ENCODE data around the gene ANGPTL3.

The ANGPTL3 gene

GRCh38 chr1:62590255-62590969, 6.9 kb upstream of the ANGPTL3 start:
- TF ChIP-seq CTCF (IDR thresholded peaks at IDR 0.05): no peak

DNA sequence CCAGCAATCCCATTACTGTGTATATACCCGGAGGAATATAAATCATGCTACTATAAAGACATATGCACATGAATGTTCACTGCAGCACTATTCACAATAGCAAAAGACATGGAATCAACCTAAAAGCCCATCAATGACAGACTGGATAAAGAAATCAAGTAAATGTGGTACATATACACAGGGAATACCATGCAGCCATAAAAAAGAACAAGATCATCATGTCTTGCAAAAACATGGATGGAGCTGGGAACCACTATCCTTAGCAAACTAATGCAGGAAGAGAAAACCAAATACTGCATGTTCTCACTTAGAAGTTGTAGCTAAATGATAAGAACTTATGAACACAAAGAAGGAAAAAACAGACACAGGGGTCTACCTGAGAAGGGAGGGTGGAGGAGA, 6.4 kb upstream of the ANGPTL3 start:
- TF ChIP-seq CTCF (IDR thresholded peaks at IDR 0.05): no peak

- TF ChIP-seq CTCF (IDR thresholded peaks at IDR 0.05): no peak
Observed at GRCh38 chr1:62593825-62594394, 3.4 kb upstream of the ANGPTL3 start.

DNA sequence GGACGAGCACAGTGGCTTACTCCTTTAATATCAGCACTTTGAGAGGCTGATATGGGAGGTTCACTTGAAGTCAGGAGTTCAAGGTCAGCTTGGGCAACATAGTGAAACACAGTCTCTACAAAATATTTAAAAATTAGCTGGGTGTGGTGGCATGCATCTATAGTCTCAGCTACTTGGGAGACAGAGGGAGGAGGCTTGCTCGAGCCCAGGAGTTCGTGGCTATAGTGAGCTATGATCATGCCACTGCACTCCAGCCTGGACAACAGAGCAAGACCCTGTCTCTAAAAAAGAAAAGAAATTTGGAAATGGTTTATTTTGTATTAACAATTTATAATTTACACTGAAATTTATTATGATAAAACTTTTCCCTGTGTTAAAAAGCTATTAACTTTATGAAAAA, 1.7 kb upstream of the ANGPTL3 start:
- TF ChIP-seq CTCF (IDR thresholded peaks at IDR 0.05): no peak

DNA sequence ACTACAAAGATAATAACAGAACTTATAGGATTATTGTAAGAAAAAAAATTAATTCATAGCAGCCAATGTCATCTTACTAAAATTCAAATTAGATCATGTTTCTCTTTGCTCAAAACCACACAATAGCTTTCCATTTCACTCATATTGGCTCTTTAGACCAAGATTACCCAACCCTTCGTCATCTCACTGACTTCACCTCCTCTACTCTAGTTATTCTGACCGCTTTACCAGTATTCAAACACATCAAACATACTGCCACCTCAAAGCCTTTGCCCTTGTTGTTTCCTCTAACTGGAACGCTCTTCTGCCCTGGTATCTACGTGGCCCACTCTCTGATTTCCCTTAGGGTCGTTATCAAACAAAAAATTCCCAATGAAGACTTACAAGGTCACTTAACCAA, 1.7 kb downstream of the ANGPTL3 start:
- no peak for TF ChIP-seq CTCF (IDR thresholded peaks at IDR 0.05)

- no peak for TF ChIP-seq CTCF (IDR thresholded peaks at IDR 0.05)
Observed at GRCh38 chr1:62601457-62601856, 4.1 kb downstream of the ANGPTL3 start.

GRCh38 chr1:62608905-62609304, 11.6 kb downstream of the ANGPTL3 start:
- no peak for TF ChIP-seq CTCF (IDR thresholded peaks at IDR 0.05)

Measured in LNCAP (cell line).